Neural cell (in vitro differentiated cells): Measurements from ENCODE around the gene COQ8B. TPM values are rescaled to one million over a fixed set of nuclear protein-coding genes. Genes with fewer than 3 reads are reported as not detected.

Source experiments
- H2AFZ ChIP-seq: fragments of 200-600, 300-800 bp; sonication (generic), shearing (Covaris generic); 2 replicates; pipeline ENCODE4 v1.6.0; 2014; ENCODE audit warnings: low read depth, mild to moderate bottlenecking, antibody characterized with exemption, low read length, moderate library complexity
- H3F3A ChIP-seq: fragments of 200-600 bp; shearing (Covaris generic); 2 replicates; pipeline ENCODE4 v1.6.1; 2016; ENCODE audit warnings: mild to moderate bottlenecking, moderate library complexity, mixed read lengths, antibody characterized with exemption, low read length; ENCODE audit not compliant: insufficient read depth, poor library complexity, severe bottlenecking
- H3K27ac ChIP-seq: fragments of 200-600, 300-800 bp; sonication (generic), shearing (Covaris generic); 2 replicates; pipeline ENCODE4 v1.5.1; 2014; ENCODE audit warnings: mild to moderate bottlenecking, low read length, moderate library complexity
- H3K27me3 ChIP-seq: fragments of 300-800, 200-600 bp; sonication (generic), shearing (Covaris generic); 2 replicates; pipeline ENCODE4 v1.6.0; 2014; ENCODE audit warnings: mild to moderate bottlenecking, low read depth, low read length, moderate library complexity; ENCODE audit not compliant: insufficient read depth
- H3K36me3 ChIP-seq: fragments of 300-800, 200-600 bp; sonication (generic), shearing (Covaris generic); 2 replicates; pipeline ENCODE4 v1.5.1; 2014; ENCODE audit warnings: mild to moderate bottlenecking, antibody characterized with exemption, low read length, moderate library complexity; ENCODE audit not compliant: insufficient read depth
- H3K4me2 ChIP-seq: fragments of 300-800, 200-600 bp; sonication (generic), shearing (Covaris generic); 2 replicates; pipeline ENCODE4 v1.6.0; 2014; ENCODE audit warnings: mild to moderate bottlenecking, low read length
- H3K4me3 ChIP-seq: fragments of 300-800, 200-600 bp; sonication (generic), shearing (Covaris generic); 2 replicates; pipeline ENCODE4 v1.5.1; 2014; ENCODE audit warnings: mild to moderate bottlenecking, low read length, moderate library complexity
- H3K79me2 ChIP-seq: fragments of 200-600 bp; shearing (Covaris generic); replicated peaks from 2 replicates; pipeline ENCODE4 v1.6.0; 2014; ENCODE audit warnings: mild to moderate bottlenecking, low read length, moderate library complexity; ENCODE audit not compliant: insufficient read depth
- H3K9ac ChIP-seq: fragments of 300-800, 200-600 bp; sonication (generic), shearing (Covaris generic); 2 replicates; pipeline ENCODE4 v1.6.1; 2016; ENCODE audit warnings: mild to moderate bottlenecking, low read length, mixed read lengths
- H3K9me2 ChIP-seq: fragments of 200-600 bp; shearing (Covaris generic); 2 replicates; pipeline ENCODE4 v1.6.1; 2016; ENCODE audit warnings: mild to moderate bottlenecking, low read length, mixed read lengths; ENCODE audit not compliant: insufficient read depth
- H3K9me3 ChIP-seq: fragments of 200-600, 300-800 bp; sonication (generic), shearing (Covaris generic); 2 replicates; pipeline ENCODE4 v1.6.1; 2016; ENCODE audit warnings: mild to moderate bottlenecking, mixed run types, low read length, moderate library complexity, mixed read lengths
- H4K20me1 ChIP-seq: fragments of 200-600 bp; shearing (Covaris generic); 2 replicates; pipeline ENCODE4 v1.6.1; 2016; ENCODE audit warnings: mild to moderate bottlenecking, mixed run types; ENCODE audit not compliant: insufficient read depth
- EP300 ChIP-seq: fragments of 450-650 bp; conservative IDR thresholded peaks from 2 replicates; pipeline ENCODE4 v1.6.1; 2014; ENCODE audit warnings: antibody characterized with exemption, mild to moderate bottlenecking, moderate library complexity; ENCODE audit not compliant: poor library complexity, severe bottlenecking
- EZH2 ChIP-seq: fragments of 200-600, 300-800 bp; shearing (Covaris generic), sonication (generic); IDR thresholded peaks from 2 replicates; pipeline ENCODE4 v1.6.1; 2014; ENCODE audit warnings: antibody characterized with exemption, low read length, borderline replicate concordance, mild to moderate bottlenecking; ENCODE audit not compliant: insufficient read depth, poor library complexity, severe bottlenecking
- MXI1 ChIP-seq: fragments of 450-650 bp; conservative IDR thresholded peaks from 2 replicates; pipeline ENCODE4 v1.6.1; 2014; ENCODE audit warnings: antibody characterized with exemption, mild to moderate bottlenecking; ENCODE audit not compliant: poor library complexity, severe bottlenecking
- POLR2AphosphoS5 ChIP-seq: IDR thresholded peaks from 2 replicates; pipeline ENCODE4 v1.6.1; 2012
- RAD21 ChIP-seq: fragments of 450-650 bp; conservative IDR thresholded peaks from 2 replicates; pipeline ENCODE4 v1.6.1; 2014; ENCODE audit warnings: antibody characterized with exemption, mild to moderate bottlenecking, moderate library complexity
- SMC3 ChIP-seq: fragments of 450-650 bp; conservative IDR thresholded peaks from 2 replicates; pipeline ENCODE4 v1.6.1; 2014; ENCODE audit warnings: antibody characterized with exemption, mild to moderate bottlenecking, moderate library complexity; ENCODE audit not compliant: poor library complexity
- TAF1 ChIP-seq: IDR thresholded peaks from 2 replicates; pipeline ENCODE4 v1.6.1; 2012; ENCODE audit warnings: low read depth
- polyA plus RNA-seq: library from polyadenylated mRNA; depleted of rRNA; stranded (reverse); fragments of >200 nt; gene quantifications from 2 replicates; pipeline ENCODE4 v1.2.3, GENCODE V29; 2014
- TF ChIP-seq, protein P1 (sequence below): fragments of 450-650 bp; IDR thresholded peaks from 2 replicates; pipeline ENCODE4 v1.5.1; 2014; ENCODE audit warnings: antibody characterized with exemption, mild to moderate bottlenecking, moderate library complexity; ENCODE audit not compliant: poor library complexity, severe bottlenecking
- TF ChIP-seq, protein P2 (sequence below): IDR thresholded peaks from 2 replicates; pipeline ENCODE4 v1.6.1; 2012; ENCODE audit warnings: borderline replicate concordance

The COQ8B gene
- polyA plus RNA-seq, 1 donor from 2014 or later: 83.2 TPM

DNA sequence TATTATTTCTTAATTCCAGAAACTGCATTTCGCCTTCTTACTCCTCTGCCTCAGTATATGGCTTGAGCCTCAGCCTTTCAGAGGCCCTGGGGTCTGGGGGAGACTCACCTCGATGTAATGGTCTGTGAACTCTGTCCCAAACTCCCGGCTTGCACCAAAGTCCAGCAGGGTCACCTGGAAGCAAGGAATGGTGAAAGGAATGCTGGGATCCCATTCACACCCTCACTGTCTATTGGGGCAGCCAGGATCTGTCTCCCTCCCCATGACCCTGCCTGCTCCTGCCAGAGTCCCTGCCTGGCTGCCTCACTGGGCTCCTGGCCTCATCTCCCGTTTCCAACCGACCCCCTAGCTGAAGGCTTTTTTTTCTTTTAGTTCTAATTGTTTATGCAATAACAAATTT, 20.8 kb downstream of the COQ8B start (continued):
- no peak for TF ChIP-seq SMC3
- TF ChIP-seq EZH2: no peak

DNA sequence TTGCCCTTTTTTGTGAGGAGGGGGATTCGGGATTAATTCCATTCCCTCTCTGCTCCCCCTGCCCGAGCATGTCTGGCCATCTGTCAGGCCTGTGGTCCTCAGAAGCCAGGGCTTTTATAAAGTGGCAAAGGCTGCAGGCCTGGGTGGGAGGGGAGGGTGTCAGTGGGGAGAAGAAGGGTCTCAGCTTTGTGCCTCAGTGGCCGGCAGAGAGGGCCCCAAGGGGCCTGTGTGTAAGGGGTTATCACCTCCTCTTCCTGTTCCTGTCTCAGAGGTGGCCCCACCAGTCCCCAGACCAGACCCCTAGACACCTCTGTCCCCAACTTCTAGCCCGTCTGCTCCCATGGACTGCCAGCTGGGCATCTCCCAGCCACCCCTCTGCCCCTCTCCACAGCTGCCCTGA, 22.8 kb downstream of the COQ8B start:
- H3K27me3 ChIP-seq: no peaks in the 10 kb centered on the region
- TF ChIP-seq EZH2 (no peak), MXI1 (no peak), RAD21 (no peak), SMC3 (no peak), POLR2AphosphoS5 (no peak), EP300 (no peak), TAF1 (no peak)
- TF ChIP-seq, protein P1, sequence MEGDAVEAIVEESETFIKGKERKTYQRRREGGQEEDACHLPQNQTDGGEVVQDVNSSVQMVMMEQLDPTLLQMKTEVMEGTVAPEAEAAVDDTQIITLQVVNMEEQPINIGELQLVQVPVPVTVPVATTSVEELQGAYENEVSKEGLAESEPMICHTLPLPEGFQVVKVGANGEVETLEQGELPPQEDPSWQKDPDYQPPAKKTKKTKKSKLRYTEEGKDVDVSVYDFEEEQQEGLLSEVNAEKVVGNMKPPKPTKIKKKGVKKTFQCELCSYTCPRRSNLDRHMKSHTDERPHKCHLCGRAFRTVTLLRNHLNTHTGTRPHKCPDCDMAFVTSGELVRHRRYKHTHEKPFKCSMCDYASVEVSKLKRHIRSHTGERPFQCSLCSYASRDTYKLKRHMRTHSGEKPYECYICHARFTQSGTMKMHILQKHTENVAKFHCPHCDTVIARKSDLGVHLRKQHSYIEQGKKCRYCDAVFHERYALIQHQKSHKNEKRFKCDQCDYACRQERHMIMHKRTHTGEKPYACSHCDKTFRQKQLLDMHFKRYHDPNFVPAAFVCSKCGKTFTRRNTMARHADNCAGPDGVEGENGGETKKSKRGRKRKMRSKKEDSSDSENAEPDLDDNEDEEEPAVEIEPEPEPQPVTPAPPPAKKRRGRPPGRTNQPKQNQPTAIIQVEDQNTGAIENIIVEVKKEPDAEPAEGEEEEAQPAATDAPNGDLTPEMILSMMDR: no peak
- TF ChIP-seq, protein P2, sequence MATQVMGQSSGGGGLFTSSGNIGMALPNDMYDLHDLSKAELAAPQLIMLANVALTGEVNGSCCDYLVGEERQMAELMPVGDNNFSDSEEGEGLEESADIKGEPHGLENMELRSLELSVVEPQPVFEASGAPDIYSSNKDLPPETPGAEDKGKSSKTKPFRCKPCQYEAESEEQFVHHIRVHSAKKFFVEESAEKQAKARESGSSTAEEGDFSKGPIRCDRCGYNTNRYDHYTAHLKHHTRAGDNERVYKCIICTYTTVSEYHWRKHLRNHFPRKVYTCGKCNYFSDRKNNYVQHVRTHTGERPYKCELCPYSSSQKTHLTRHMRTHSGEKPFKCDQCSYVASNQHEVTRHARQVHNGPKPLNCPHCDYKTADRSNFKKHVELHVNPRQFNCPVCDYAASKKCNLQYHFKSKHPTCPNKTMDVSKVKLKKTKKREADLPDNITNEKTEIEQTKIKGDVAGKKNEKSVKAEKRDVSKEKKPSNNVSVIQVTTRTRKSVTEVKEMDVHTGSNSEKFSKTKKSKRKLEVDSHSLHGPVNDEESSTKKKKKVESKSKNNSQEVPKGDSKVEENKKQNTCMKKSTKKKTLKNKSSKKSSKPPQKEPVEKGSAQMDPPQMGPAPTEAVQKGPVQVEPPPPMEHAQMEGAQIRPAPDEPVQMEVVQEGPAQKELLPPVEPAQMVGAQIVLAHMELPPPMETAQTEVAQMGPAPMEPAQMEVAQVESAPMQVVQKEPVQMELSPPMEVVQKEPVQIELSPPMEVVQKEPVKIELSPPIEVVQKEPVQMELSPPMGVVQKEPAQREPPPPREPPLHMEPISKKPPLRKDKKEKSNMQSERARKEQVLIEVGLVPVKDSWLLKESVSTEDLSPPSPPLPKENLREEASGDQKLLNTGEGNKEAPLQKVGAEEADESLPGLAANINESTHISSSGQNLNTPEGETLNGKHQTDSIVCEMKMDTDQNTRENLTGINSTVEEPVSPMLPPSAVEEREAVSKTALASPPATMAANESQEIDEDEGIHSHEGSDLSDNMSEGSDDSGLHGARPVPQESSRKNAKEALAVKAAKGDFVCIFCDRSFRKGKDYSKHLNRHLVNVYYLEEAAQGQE: no peak
- no peaks in the 10 kb centered on the region for H3K36me3 ChIP-seq
- H3K9me2 ChIP-seq: no peaks in the 10 kb centered on the region
- no peak overlapping the region for H3K4me2 ChIP-seq
- no peaks in the 10 kb centered on the region for H3K9me3 ChIP-seq
- H3F3A ChIP-seq: no peaks in the 10 kb centered on the region
- H4K20me1 ChIP-seq: no peaks in the 10 kb centered on the region
- H3K9ac ChIP-seq: no peak overlapping the region
- H3K4me3 ChIP-seq: no peak overlapping the region
- H3K27ac ChIP-seq: no peak overlapping the region
- peaks cover 8% of the 10 kb centered on the region for H3K79me2 ChIP-seq
- H2AFZ ChIP-seq: no peak overlapping the region

DNA sequence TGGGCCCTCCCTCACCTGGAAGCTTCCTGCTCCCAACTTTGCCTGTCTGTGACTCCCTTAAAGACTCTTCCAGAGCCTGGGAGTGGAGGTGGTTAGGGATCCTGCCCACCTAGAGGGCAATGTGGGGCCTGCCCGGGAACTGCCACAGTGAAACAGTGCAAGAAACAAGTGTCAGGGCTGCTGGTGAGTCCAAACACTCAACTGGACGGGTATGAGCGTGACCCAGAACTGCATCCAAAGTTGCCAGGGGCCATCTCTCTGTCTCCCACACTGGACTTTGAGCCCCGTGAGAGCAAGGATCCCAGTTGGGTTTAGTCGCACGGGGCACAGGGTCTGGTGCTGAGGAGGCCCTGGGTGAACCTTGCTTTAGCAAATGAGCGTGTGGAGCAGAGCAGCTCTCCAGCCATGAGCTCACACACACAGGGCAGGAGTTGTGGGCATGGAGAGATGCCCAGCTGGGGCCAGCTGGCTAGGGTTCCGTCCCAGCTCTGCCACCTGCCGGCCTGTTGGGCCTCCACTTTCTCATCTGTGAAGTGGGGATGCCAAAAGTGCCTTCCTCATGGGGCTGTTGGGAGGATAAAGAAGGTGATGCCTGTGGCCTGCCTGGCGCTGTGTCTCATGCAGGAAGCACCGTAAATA, 23.4 kb downstream of the COQ8B start:
- no peak overlapping the region for H3K27ac ChIP-seq

More for the DNA sequence above, 23.4 kb downstream of the COQ8B start:
- Histone ChIP-seq H3K36me3 (no peaks in the 10 kb centered on the region), H3F3A (no peaks in the 10 kb centered on the region), H3K27me3 (no peaks in the 10 kb centered on the region), H3K9me3 (no peaks in the 10 kb centered on the region), H3K4me2 (no peak overlapping the region), H3K9ac (no peak overlapping the region), H3K4me3 (no peak overlapping the region), H2AFZ (no peak overlapping the region), H3K79me2 (peaks cover 15% of the 10 kb centered on the region), H4K20me1 (no peaks in the 10 kb centered on the region), H3K9me2 (no peaks in the 10 kb centered on the region)
- TF ChIP-seq TAF1 (no peak), EZH2 (no peak), RAD21 (no peak), SMC3 (no peak), POLR2AphosphoS5 (no peak), EP300 (no peak), MXI1 (no peak)
- TF ChIP-seq, protein P1: no peak
- TF ChIP-seq, protein P2: no peak
